Measurements from ENCODE around the gene FOXP1.

Gene FOXP1

GRCh38 chr3:71191031-71191482 lies 392.5 kb downstream of the FOXP1 start:
- H3K27me3 ChIP-seq (ENCODE audit: insufficient read depth, poor library complexity, severe bottlenecking): no peaks in the 10 kb centered on the region
- peaks cover 23% of the 10 kb centered on the region for H3K4me1 ChIP-seq (ENCODE audit: insufficient read depth, poor library complexity, severe bottlenecking)
- no peaks in the 10 kb centered on the region for H3K9me3 ChIP-seq (ENCODE audit: severe bottlenecking)
- H3K4me3 ChIP-seq (ENCODE audit: severe bottlenecking): no peak overlapping the region
- ATAC-seq (ENCODE audit: low read depth) (no peak), DNase-seq (ENCODE audit: low spot score) (no peak)
- no peak overlapping the region for H3K27ac ChIP-seq (ENCODE audit: poor library complexity, severe bottlenecking)
- no peaks in the 10 kb centered on the region; the same call in 1 of the 2 replicates for H3K36me3 ChIP-seq (ENCODE audit: low read depth)
- TF ChIP-seq, protein P1, sequence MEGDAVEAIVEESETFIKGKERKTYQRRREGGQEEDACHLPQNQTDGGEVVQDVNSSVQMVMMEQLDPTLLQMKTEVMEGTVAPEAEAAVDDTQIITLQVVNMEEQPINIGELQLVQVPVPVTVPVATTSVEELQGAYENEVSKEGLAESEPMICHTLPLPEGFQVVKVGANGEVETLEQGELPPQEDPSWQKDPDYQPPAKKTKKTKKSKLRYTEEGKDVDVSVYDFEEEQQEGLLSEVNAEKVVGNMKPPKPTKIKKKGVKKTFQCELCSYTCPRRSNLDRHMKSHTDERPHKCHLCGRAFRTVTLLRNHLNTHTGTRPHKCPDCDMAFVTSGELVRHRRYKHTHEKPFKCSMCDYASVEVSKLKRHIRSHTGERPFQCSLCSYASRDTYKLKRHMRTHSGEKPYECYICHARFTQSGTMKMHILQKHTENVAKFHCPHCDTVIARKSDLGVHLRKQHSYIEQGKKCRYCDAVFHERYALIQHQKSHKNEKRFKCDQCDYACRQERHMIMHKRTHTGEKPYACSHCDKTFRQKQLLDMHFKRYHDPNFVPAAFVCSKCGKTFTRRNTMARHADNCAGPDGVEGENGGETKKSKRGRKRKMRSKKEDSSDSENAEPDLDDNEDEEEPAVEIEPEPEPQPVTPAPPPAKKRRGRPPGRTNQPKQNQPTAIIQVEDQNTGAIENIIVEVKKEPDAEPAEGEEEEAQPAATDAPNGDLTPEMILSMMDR (IDR thresholded peaks at IDR 0.05; ENCODE audit: poor library complexity, severe bottlenecking): no peak

DNA sequence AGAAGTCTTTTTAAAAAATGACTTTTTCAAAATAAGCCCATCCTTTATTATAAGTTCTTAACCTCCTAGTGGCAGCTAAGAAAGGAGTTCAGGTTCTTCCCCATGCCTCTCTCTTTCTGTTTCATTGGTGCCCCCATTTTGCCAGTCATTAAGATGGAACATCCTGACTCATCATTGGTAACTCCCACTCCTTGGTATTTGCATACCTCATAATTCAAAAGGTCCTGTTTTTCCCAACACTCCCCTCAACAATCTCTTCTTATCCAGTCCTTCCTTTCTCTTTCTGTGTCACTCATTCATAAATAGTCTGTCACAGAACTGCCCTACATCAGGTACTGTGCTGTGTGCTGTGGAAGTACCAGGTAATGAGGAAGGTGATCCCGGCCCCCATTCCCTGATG lies 394.0 kb downstream of the FOXP1 start:
- TF ChIP-seq, protein P1 (IDR thresholded peaks at IDR 0.05; ENCODE audit: poor library complexity, severe bottlenecking): no peak
- no peaks in the 10 kb centered on the region for H3K27me3 ChIP-seq (ENCODE audit: insufficient read depth, poor library complexity, severe bottlenecking)
- DNase-seq (ENCODE audit: low spot score): no peak
- H3K4me1 ChIP-seq (ENCODE audit: insufficient read depth, poor library complexity, severe bottlenecking): peaks cover 16% of the 10 kb centered on the region
- ATAC-seq (ENCODE audit: low read depth): no peak
- H3K27ac ChIP-seq (ENCODE audit: poor library complexity, severe bottlenecking): no peak overlapping the region
- no peak overlapping the region for H3K4me3 ChIP-seq (ENCODE audit: severe bottlenecking)
- no peaks in the 10 kb centered on the region for H3K9me3 ChIP-seq (ENCODE audit: severe bottlenecking)
- no peaks in the 10 kb centered on the region; the same call in 1 of the 2 replicates for H3K36me3 ChIP-seq (ENCODE audit: low read depth)

DNA sequence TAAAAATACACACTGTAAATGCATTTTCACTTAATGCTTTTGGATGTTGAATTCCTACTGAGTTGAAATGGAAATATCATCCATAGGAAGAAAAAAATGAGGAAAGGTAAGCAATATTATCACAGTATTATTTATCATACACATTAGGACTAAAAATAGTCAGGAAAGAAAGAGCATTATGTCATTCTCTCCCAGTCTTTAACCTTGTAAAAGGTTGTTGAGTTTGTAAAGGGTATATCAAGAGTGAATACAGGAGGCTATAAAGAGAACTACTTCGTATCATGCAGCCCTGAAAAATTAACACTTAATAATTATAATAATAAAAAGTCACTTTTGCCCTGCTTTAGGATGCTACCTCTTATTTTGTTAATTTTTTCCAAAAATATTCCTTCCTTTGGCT lies 395.8 kb downstream of the FOXP1 start:
- no peaks in the 10 kb centered on the region for H3K9me3 ChIP-seq (ENCODE audit: severe bottlenecking)
- no peak overlapping the region for H3K4me3 ChIP-seq (ENCODE audit: severe bottlenecking)
- H3K27me3 ChIP-seq (ENCODE audit: insufficient read depth, poor library complexity, severe bottlenecking): no peaks in the 10 kb centered on the region
- TF ChIP-seq, protein P1 (IDR thresholded peaks at IDR 0.05; ENCODE audit: poor library complexity, severe bottlenecking): no peak
- no peak for ATAC-seq (ENCODE audit: low read depth)
- H3K36me3 ChIP-seq (ENCODE audit: low read depth): no peaks in the 10 kb centered on the region; the same call in 1 of the 2 replicates
- DNase-seq (ENCODE audit: low spot score): no peak
- H3K27ac ChIP-seq (ENCODE audit: poor library complexity, severe bottlenecking): no peak overlapping the region
- H3K4me1 ChIP-seq (ENCODE audit: insufficient read depth, poor library complexity, severe bottlenecking): peaks cover 12% of the 10 kb centered on the region

- Histone ChIP-seq H3K9me3 (ENCODE audit: severe bottlenecking) (no peaks in the 10 kb centered on the region), H3K36me3 (ENCODE audit: low read depth) (no peaks in the 10 kb centered on the region; the same call in 1 of the 2 replicates), H3K27ac (ENCODE audit: poor library complexity, severe bottlenecking) (peak overlapping the region; percentile 65), H3K4me1 (ENCODE audit: insufficient read depth, poor library complexity, severe bottlenecking) (peaks cover 12% of the 10 kb centered on the region), H3K27me3 (ENCODE audit: insufficient read depth, poor library complexity, severe bottlenecking) (no peaks in the 10 kb centered on the region), H3K4me3 (ENCODE audit: severe bottlenecking) (no peak overlapping the region)
- ATAC-seq (ENCODE audit: low read depth) (no peak), DNase-seq (ENCODE audit: low spot score) (no peak)
- TF ChIP-seq, protein P1 (IDR thresholded peaks at IDR 0.05; ENCODE audit: poor library complexity, severe bottlenecking): no peak
Observed at GRCh38 chr3:71186801-71187200, 396.7 kb downstream of the FOXP1 start.

DNA sequence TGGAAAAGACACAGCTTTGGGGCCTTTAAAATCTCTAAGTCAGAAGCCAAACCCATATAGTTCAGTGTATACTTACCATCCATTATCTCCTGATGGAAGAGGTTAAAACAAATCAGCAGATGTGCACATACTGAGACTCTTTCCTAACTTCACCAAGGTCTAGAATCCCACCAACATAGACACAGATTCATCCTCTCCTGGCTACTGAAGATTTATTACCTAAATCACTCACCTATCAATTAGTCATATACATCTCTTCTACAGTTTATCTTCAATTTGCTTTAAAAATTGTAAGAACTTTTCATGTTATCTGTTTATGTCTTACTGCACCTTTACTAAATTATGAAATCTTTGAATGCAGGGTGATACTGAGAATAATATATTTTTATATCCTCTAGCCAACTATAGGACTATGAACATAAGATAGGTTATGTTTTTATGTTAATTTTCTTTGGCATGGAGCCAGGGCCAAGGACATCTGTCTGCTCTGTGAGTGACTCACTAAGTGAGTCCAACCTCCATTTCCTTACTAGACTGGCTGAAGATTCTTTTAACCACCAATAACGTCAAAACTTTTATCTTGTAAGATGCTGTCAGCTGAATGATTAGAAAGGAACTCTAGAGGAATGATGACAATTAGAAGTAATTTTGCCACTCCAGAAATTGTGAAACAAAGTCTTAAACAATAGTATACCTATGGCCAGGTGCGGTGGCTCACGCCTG lies 397.6 kb downstream of the FOXP1 start:
- ATAC-seq (ENCODE audit: low read depth): peak; percentile 87
- no peaks in the 10 kb centered on the region; the same call in 1 of the 2 replicates for H3K36me3 ChIP-seq (ENCODE audit: low read depth)
- DNase-seq (ENCODE audit: low spot score): no peak
- peaks cover 12% of the 10 kb centered on the region for H3K4me1 ChIP-seq (ENCODE audit: insufficient read depth, poor library complexity, severe bottlenecking)
- H3K27me3 ChIP-seq (ENCODE audit: insufficient read depth, poor library complexity, severe bottlenecking): no peaks in the 10 kb centered on the region
- no peaks in the 10 kb centered on the region for H3K9me3 ChIP-seq (ENCODE audit: severe bottlenecking)
- H3K27ac ChIP-seq (ENCODE audit: poor library complexity, severe bottlenecking): peak overlapping the region; percentile 65
- TF ChIP-seq, protein P1 (IDR thresholded peaks at IDR 0.05; ENCODE audit: poor library complexity, severe bottlenecking): no peak
- no peak overlapping the region for H3K4me3 ChIP-seq (ENCODE audit: severe bottlenecking)
